ENCODE data around the gene CEP128.

Gene CEP128

GRCh38 chr14:80901822-80902221, 39.7 kb downstream of the CEP128 start:
- no peak for DNase-seq (ENCODE audit: low read depth)

- no peak for DNase-seq (ENCODE audit: low read depth)
Measured at GRCh38 chr14:80901260-80901659, 40.3 kb downstream of the CEP128 start.

- no peak for DNase-seq (ENCODE audit: low read depth)
Measured at GRCh38 chr14:80872645-80873044, 68.9 kb downstream of the CEP128 start.

GRCh38 chr14:80868260-80868659, 73.3 kb downstream of the CEP128 start:
- DNase-seq (ENCODE audit: low read depth) = no peak

GRCh38 chr14:80867798-80868197, 73.7 kb downstream of the CEP128 start:
- no peak for DNase-seq (ENCODE audit: low read depth)

GRCh38 chr14:80867091-80867490, 74.4 kb downstream of the CEP128 start:
- no peak for DNase-seq (ENCODE audit: low read depth)

- no peak for DNase-seq (ENCODE audit: low read depth)
Measured at GRCh38 chr14:80865565-80865964, 76.0 kb downstream of the CEP128 start.

- no peak for DNase-seq (ENCODE audit: low read depth)
Measured at GRCh38 chr14:80862983-80863382, 78.6 kb downstream of the CEP128 start.

GRCh38 chr14:80862541-80862940, 79.0 kb downstream of the CEP128 start:
- no peak for DNase-seq (ENCODE audit: low read depth)

- DNase-seq (ENCODE audit: low read depth) = peak; percentile 19
Measured at GRCh38 chr14:80850197-80850814, 91.2 kb downstream of the CEP128 start.

- no peak for DNase-seq (ENCODE audit: low read depth)
Measured at GRCh38 chr14:80847070-80847469, 94.5 kb downstream of the CEP128 start.

- DNase-seq (ENCODE audit: low read depth) = no peak
Measured at GRCh38 chr14:80845856-80846255, 95.7 kb downstream of the CEP128 start.

- no peak for DNase-seq (ENCODE audit: low read depth)
Measured at GRCh38 chr14:80844872-80845271, 96.7 kb downstream of the CEP128 start.

- no peak for DNase-seq (ENCODE audit: low read depth)
Measured at GRCh38 chr14:80839743-80840142, 101.8 kb downstream of the CEP128 start.

GRCh38 chr14:80809663-80810062, 131.9 kb downstream of the CEP128 start:
- no peak for DNase-seq (ENCODE audit: low read depth)

GRCh38 chr14:80805136-80805535, 136.4 kb downstream of the CEP128 start:
- no peak for DNase-seq (ENCODE audit: low read depth)

- DNase-seq (ENCODE audit: low read depth) = no peak
Measured at GRCh38 chr14:80798878-80799277, 142.7 kb downstream of the CEP128 start.

- DNase-seq (ENCODE audit: low read depth) = no peak
Measured at GRCh38 chr14:80798211-80798610, 143.3 kb downstream of the CEP128 start.

GRCh38 chr14:80792771-80793170, 148.8 kb downstream of the CEP128 start:
- DNase-seq (ENCODE audit: low read depth) = no peak

- peak; percentile 23 for DNase-seq (ENCODE audit: low read depth)
Measured at GRCh38 chr14:80787876-80788275, 153.7 kb downstream of the CEP128 start.

- peak; percentile 23 for DNase-seq (ENCODE audit: low read depth)
Measured at GRCh38 chr14:80784820-80785219, 156.7 kb downstream of the CEP128 start.

GRCh38 chr14:80781972-80782367, 159.6 kb downstream of the CEP128 start:
- no peak for DNase-seq (ENCODE audit: low read depth)

- no peak for DNase-seq (ENCODE audit: low read depth)
Measured at GRCh38 chr14:80780500-80780899, 161.0 kb downstream of the CEP128 start.

- DNase-seq (ENCODE audit: low read depth) = no peak
Measured at GRCh38 chr14:80776657-80777056, 164.9 kb downstream of the CEP128 start.

- DNase-seq (ENCODE audit: low read depth) = no peak
Measured at GRCh38 chr14:80776186-80776585, 165.4 kb downstream of the CEP128 start.

Data from GM04504 (cell line).